Fibroblast of skin of right biceps (primary cell): Measurements from ENCODE around the gene SMARCC2.
A peak's percentile ranks its signal among the peaks of the same experiment; 100 is the strongest.
"Not testable (repeated sequence)": the region's sequence is repeated elsewhere in the genome, so short reads cannot be mapped to it uniquely, and the experiment has no call there.

Experiments used
- DNase-seq: peaks from one replicate; pipeline ENCODE4 v3.0.0-alpha.2; 2013

Gene SMARCC2

GRCh38 chr12:56118688-56119357 lies 70.5 kb downstream of the SMARCC2 start:
- no peak for DNase-seq

GRCh38 chr12:56117778-56118687 lies 71.2 kb downstream of the SMARCC2 start, which contains the start of gene ZC3H10:
TSS of gene ZC3H10 (plus strand) at chr12:56118266. CDS start at chr12:56120563, 2,297 bp downstream.
- DNase-seq = peak; percentile 99

GRCh38 chr12:56117082-56117706 lies 72.1 kb downstream of the SMARCC2 start:
- DNase-seq = not testable (repeated sequence)

- peak; percentile 94 for DNase-seq
Observed at GRCh38 chr12:56116267-56117081, 72.8 kb downstream of the SMARCC2 start, which contains the start of gene RPL41. TSS of gene RPL41 (plus strand) at chr12:56116633.

- DNase-seq = peak; percentile 19
Observed at GRCh38 chr12:56115329-56115728, 74.0 kb downstream of the SMARCC2 start.

GRCh38 chr12:56114084-56114483 lies 75.2 kb downstream of the SMARCC2 start:
- no peak for DNase-seq
